A673 (cell line): ENCODE data around the gene NSRP1. TPM values are rescaled to one million over a fixed set of nuclear protein-coding genes. Genes with fewer than 3 reads are reported as not detected.

Experiments used
- BruUV-seq: library from RNA; stranded (reverse); fragments of 400-500 nt; replicated peaks from 2 replicates; lab custom pipeline; 2021; lab: Mats Ljungman, UMichigan
- CTCF ChIA-PET: fragments of 300-600 bp; sonication (Branson Sonifier 250); formaldehyde crosslinking; loops from one replicate; lab custom pipeline; 2022; ENCODE audit warnings: antibody characterized with exemption; lab: Charles Lee
- POLR2A ChIA-PET: fragments of 300-600 bp; sonication (Branson Sonifier 250); formaldehyde crosslinking; loops from one replicate; lab custom pipeline; 2022; ENCODE audit warnings: antibody characterized with exemption; ENCODE audit not compliant: low non-redundant PET; lab: Charles Lee
- DNase-seq: peaks from one replicate; pipeline ENCODE4 v3.0.0-alpha.2; 2015; ENCODE audit warnings: low spot score
- H3K27ac ChIP-seq: fragments of 200-600 bp; sonication (generic); 2 replicates; pipeline ENCODE4 v1.5.1; 2016; ENCODE audit warnings: mixed run types, low read depth, mild to moderate bottlenecking, mixed read lengths, antibody characterized with exemption, low read length; ENCODE audit not compliant: poor library complexity, severe bottlenecking
- H3K27me3 ChIP-seq: fragments of 200-600 bp; sonication (generic); replicated peaks from 2 replicates; pipeline ENCODE4 v1.6.1; 2017; ENCODE audit warnings: mixed run types, low read depth, mild to moderate bottlenecking, mixed read lengths, antibody characterized with exemption, low read length; ENCODE audit not compliant: insufficient read depth, poor library complexity
- H3K36me3 ChIP-seq: fragments of 200-600 bp; sonication (generic); 2 replicates; pipeline ENCODE4 v1.6.1; 2016; ENCODE audit warnings: mixed run types, mild to moderate bottlenecking, mixed read lengths, antibody characterized with exemption, low read length; ENCODE audit not compliant: insufficient read depth, poor library complexity, severe bottlenecking
- H3K4me1 ChIP-seq: fragments of 200-600 bp; sonication (generic); 2 replicates; pipeline ENCODE4 v1.6.1; 2017; ENCODE audit warnings: mixed run types, mild to moderate bottlenecking, mixed read lengths, antibody characterized with exemption, low read length; ENCODE audit not compliant: insufficient read depth, poor library complexity, severe bottlenecking
- H3K4me3 ChIP-seq: fragments of 200-600 bp; sonication (generic); 2 replicates; pipeline ENCODE4 v1.5.1; 2016; ENCODE audit warnings: low read depth, mixed run types, mild to moderate bottlenecking, mixed read lengths, low read length; ENCODE audit not compliant: poor library complexity, severe bottlenecking
- H3K9me3 ChIP-seq: fragments of 200-600 bp; sonication (generic); 2 replicates; pipeline ENCODE4 v1.6.1; 2016; ENCODE audit warnings: mixed run types, low read depth, mild to moderate bottlenecking, mixed read lengths, antibody characterized with exemption, low read length; ENCODE audit not compliant: poor library complexity, severe bottlenecking
- EZH2 ChIP-seq: fragments of 200-600 bp; sonication (generic); IDR thresholded peaks from 2 replicates; pipeline ENCODE4 v1.6.1; 2017; ENCODE audit warnings: borderline replicate concordance, low read depth, mild to moderate bottlenecking, mixed read lengths, antibody characterized with exemption, low read length; ENCODE audit not compliant: poor library complexity, severe bottlenecking
- intact Hi-C: fragments of 100-400 bp; cut with micrococcal nuclease; formaldehyde crosslinking; loops from one replicate; pipeline ENCODE4 v1.10.0; 2022; ENCODE audit not compliant: unreplicated experiment
- total RNA-seq: library from RNA; stranded (reverse); gene quantifications from 2 replicates; pipeline ENCODE4 v1.2.3, GENCODE V29; 2021
- TF ChIP-seq, protein P1 (sequence below): fragments of 300-800, 200-600 bp; sonication (generic); conservative IDR thresholded peaks from 2 replicates; pipeline ENCODE4 v1.5.1; 2017; ENCODE audit warnings: low read depth, mild to moderate bottlenecking, antibody characterized with exemption, low read length, moderate library complexity, mixed read lengths

NSRP1 gene
- total RNA-seq, 1 experiment from 2014 or later: 43.5 TPM

GRCh38 chr17:30151471-30151870, 34.9 kb downstream of the NSRP1 start:
- POLR2A ChIA-PET: no interaction called here
- Histone ChIP-seq H3K9me3 (no peaks in the 10 kb centered on the region), H3K27me3 (no peaks in the 10 kb centered on the region), H3K36me3 (peaks cover 5% of the 10 kb centered on the region), H3K4me1 (peaks cover 7% of the 10 kb centered on the region), H3K27ac (no peak overlapping the region), H3K4me3 (no peak overlapping the region)
- intact Hi-C loops: no loop called here
- DNase-seq: no peak
- CTCF ChIA-PET: no interaction called here
- no TSS peak for BruUV-seq
- TF ChIP-seq EZH2: no peak
- TF ChIP-seq, protein P1, sequence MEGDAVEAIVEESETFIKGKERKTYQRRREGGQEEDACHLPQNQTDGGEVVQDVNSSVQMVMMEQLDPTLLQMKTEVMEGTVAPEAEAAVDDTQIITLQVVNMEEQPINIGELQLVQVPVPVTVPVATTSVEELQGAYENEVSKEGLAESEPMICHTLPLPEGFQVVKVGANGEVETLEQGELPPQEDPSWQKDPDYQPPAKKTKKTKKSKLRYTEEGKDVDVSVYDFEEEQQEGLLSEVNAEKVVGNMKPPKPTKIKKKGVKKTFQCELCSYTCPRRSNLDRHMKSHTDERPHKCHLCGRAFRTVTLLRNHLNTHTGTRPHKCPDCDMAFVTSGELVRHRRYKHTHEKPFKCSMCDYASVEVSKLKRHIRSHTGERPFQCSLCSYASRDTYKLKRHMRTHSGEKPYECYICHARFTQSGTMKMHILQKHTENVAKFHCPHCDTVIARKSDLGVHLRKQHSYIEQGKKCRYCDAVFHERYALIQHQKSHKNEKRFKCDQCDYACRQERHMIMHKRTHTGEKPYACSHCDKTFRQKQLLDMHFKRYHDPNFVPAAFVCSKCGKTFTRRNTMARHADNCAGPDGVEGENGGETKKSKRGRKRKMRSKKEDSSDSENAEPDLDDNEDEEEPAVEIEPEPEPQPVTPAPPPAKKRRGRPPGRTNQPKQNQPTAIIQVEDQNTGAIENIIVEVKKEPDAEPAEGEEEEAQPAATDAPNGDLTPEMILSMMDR: no peak

GRCh38 chr17:30153463-30153862, 36.8 kb downstream of the NSRP1 start:
- DNase-seq: no peak
- POLR2A ChIA-PET: no interaction called here

GRCh38 chr17:30155389-30155788, 38.8 kb downstream of the NSRP1 start:
- CTCF ChIA-PET: no interaction called here
- POLR2A ChIA-PET: no interaction called here
- no peak for DNase-seq
- TF ChIP-seq EZH2: no peak
- TF ChIP-seq, protein P1: no peak
- no peak overlapping the region for H3K4me3 ChIP-seq
- no TSS peak for BruUV-seq
- no peaks in the 10 kb centered on the region for H3K27me3 ChIP-seq
- peaks cover 17% of the 10 kb centered on the region for H3K36me3 ChIP-seq
- no peak overlapping the region for H3K27ac ChIP-seq
- H3K9me3 ChIP-seq: peaks cover 4% of the 10 kb centered on the region
- peaks cover 8% of the 10 kb centered on the region for H3K4me1 ChIP-seq
- intact Hi-C loops: no loop called here

More at GRCh38 chr17:30153463-30153862, 36.8 kb downstream of the NSRP1 start:
- no peak overlapping the region for H3K27ac ChIP-seq
- no peak overlapping the region for H3K4me3 ChIP-seq
- intact Hi-C loops: no loop called here
- no peak for TF ChIP-seq EZH2
- TF ChIP-seq, protein P1: no peak
- H3K9me3 ChIP-seq: no peaks in the 10 kb centered on the region
- no TSS peak for BruUV-seq
- peaks cover 8% of the 10 kb centered on the region for H3K4me1 ChIP-seq
- no peaks in the 10 kb centered on the region for H3K27me3 ChIP-seq
- H3K36me3 ChIP-seq: peaks cover 5% of the 10 kb centered on the region
- CTCF ChIA-PET: no interaction called here
